Activated CD4-positive, alpha-beta T cell treated with anti-CD3 and anti-CD28 coated beads, Interleukin-2, amount 10 ng/mL, durations not matched to agents 7 days and 5 days (primary cell): ENCODE data around the gene C4orf50. TPM values are rescaled to one million over a fixed set of nuclear protein-coding genes. Genes with fewer than 3 reads are reported as not detected.

Source experiments
- CTCF ChIA-PET: fragments of 350-600 bp; sonication (Branson Sonifier 250); formaldehyde crosslinking; loops from one replicate; lab custom pipeline; 2021; ENCODE audit warnings: antibody characterized with exemption; lab: Charles Lee
- POLR2A ChIA-PET: fragments of 350-600 bp; sonication (Branson Sonifier 250); formaldehyde crosslinking; loops from one replicate; lab custom pipeline; 2021; ENCODE audit warnings: antibody characterized with exemption; lab: Charles Lee
- DNase-seq: peaks from one replicate; pipeline ENCODE4 v3.0.0-alpha.2; 2020
- H3K27ac Mint-ChIP-seq: one replicate; pipeline ENCODE4 v1.8.0; 2021; ENCODE audit warnings: mild to moderate bottlenecking, moderate library complexity, mixed read lengths
- H3K27me3 Mint-ChIP-seq: one replicate; pipeline ENCODE4 v1.8.0; 2021; ENCODE audit warnings: mixed read lengths
- H3K36me3 Mint-ChIP-seq: one replicate; pipeline ENCODE4 v1.8.0; 2021; ENCODE audit warnings: low read depth, mixed read lengths
- H3K4me1 Mint-ChIP-seq: one replicate; pipeline ENCODE4 v1.8.0; 2021; ENCODE audit warnings: mixed read lengths
- H3K4me3 Mint-ChIP-seq: one replicate; pipeline ENCODE4 v1.8.0; 2021; ENCODE audit warnings: mild to moderate bottlenecking, moderate library complexity, mixed read lengths
- H3K9me3 Mint-ChIP-seq: one replicate; pipeline ENCODE4 v1.8.0; 2021; ENCODE audit warnings: mixed read lengths
- total RNA-seq, 2 experiments: library from RNA; stranded (reverse); gene quantifications; one replicate each; pipeline ENCODE4 v1.2.3, GENCODE V29; 2021

C4orf50 gene
- total RNA-seq, result under 1 TPM; 0.21 to 0.27 TPM

DNA sequence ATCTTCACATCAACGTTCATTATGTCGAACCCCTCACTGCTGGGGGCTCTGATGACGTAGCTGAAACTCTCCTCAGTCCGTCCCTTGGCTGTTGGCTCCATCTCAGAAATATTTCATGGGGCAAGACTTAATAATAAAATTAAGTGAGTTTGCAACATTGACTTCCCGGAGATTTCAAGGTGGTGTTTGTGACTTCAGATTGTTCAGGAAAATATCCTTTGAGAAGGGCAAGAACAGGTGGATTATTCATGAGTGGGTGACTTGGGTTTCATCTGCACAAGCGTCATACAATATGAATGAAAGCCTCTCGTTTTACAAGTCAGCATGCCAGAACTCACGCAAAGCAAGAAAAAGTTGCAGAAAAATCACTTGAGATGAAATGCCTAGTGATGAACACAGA, at the start of gene C4orf50:
Gene C4orf50 (minus strand): TSS at position 101 of the 400 bp plus-strand sequence.
- CTCF ChIA-PET, result no interaction called here
- H3K27ac Mint-ChIP-seq, result no peak within 1 kb of the TSS

DNA sequence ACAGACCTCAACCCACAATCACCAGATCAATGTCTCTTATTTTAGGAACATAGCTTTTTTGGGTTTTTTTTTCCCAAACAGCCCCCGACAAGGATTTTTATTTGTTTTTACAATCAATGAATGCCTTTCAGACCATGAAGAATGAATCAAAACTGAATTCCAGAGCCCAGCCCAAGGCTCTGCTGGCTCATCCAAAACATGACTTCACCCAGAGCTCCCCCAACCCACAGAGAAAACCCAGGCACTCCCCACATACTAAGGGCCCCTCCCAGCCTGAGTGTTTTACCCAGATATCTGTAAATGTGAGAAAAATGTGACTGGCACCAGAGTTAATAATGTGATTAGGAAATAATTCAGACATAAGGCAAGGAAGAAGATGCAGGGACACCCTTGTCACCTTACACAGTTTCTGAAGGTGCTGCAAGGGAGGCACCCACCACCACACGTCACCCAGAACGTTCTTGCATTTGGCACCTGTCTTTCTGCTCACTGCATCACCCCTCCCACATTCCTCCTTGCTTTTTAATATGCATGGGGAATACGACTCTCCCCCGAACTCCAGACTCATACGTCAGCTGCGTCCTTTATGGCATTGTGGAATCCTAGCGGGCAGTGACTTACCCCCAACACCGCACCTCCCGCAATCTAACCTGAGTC, 47.8 kb upstream of the C4orf50 start:
- Mint-ChIP-seq H3K27me3 (peaks cover 6% of the 10 kb centered on the region), H3K4me3 (no peak overlapping the region), H3K4me1 (no peaks in the 10 kb centered on the region), H3K27ac (no peak overlapping the region), H3K9me3 (peaks cover 2% of the 10 kb centered on the region), H3K36me3 (peaks cover 13% of the 10 kb centered on the region)
- DNase-seq, result no peak
- CTCF ChIA-PET, result interaction anchor here (0.7 kb wide), 1 partner anchor 98 kb away, joined by 3 read pairs; no protein-coding TSS in a partner anchor
- POLR2A ChIA-PET, result interaction anchor here (0.6 kb wide), 1 partner anchor 1140 kb away, joined by 3 read pairs; no protein-coding TSS in a partner anchor

More for the DNA sequence above, at the start of gene C4orf50:
- Mint-ChIP-seq H3K4me1 (no peaks in the 10 kb centered on the region), H3K36me3 (no peaks in the 10 kb centered on the region), H3K4me3 (no peak within 1 kb of the TSS), H3K27me3 (no peaks in the 10 kb centered on the region), H3K9me3 (no peaks in the 10 kb centered on the region)
- POLR2A ChIA-PET, result no interaction called here
- DNase-seq, result no peak

DNA sequence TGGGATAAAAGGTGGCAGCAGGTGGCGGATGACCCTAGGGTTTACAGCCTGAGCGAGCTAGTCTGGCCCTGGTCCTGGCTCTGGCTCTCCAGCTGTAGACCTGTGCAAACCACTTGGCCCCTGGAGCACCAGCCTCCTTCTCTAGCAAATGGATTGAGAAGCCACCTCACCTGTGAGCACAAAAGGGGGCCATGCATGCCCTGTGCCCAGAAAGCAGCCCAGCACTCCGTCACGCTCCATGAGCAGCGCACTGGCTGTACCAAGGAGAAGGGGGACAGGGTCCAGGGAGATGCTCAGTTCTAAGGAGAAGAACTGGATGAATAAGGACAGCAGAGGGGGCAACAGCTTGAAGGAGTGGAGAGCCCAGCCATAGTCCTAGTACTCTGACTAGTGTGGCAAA, 46.9 kb upstream of the C4orf50 start:
- POLR2A ChIA-PET, result interaction anchor here (0.6 kb wide), 1 partner anchor 1141 kb away, joined by 3 read pairs; no protein-coding TSS in a partner anchor
- H3K27ac Mint-ChIP-seq, result no peak overlapping the region
- peaks cover 6% of the 10 kb centered on the region for H3K9me3 Mint-ChIP-seq
- H3K4me3 Mint-ChIP-seq, result no peak overlapping the region
- peaks cover 22% of the 10 kb centered on the region for H3K36me3 Mint-ChIP-seq
- CTCF ChIA-PET, result interaction anchor here (0.7 kb wide), 1 partner anchor 99 kb away, joined by 3 read pairs; no protein-coding TSS in a partner anchor
- DNase-seq, result no peak
- H3K4me1 Mint-ChIP-seq, result no peaks in the 10 kb centered on the region
- peaks cover 6% of the 10 kb centered on the region for H3K27me3 Mint-ChIP-seq

DNA sequence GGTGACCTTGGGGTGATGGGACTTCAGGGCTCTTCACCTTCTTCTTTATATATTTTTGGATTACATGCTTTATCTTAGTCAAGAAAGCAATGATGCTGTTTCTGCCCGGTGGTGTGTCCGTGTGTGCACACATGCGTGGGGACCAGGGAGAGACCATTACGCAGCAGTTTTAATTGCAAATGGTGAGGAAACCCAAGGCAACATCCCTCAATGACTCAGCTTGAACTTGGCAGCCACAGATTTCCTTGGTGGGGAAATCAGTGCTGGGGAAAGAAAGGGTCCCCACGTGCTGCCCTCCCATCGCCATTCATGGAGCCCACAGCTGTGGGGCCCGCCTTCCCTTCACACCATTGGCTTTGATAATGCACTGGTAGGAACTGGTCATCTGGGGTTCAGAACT, 46.2 kb upstream of the C4orf50 start:
- ChIA-PET CTCF (no interaction called here), POLR2A (no interaction called here)
- H3K27ac Mint-ChIP-seq, result no peak overlapping the region
- peaks cover 2% of the 10 kb centered on the region for H3K27me3 Mint-ChIP-seq
- peaks cover 28% of the 10 kb centered on the region for H3K36me3 Mint-ChIP-seq
- no peak for DNase-seq
- no peak overlapping the region for H3K4me3 Mint-ChIP-seq
- no peaks in the 10 kb centered on the region for H3K4me1 Mint-ChIP-seq
- peaks cover 7% of the 10 kb centered on the region for H3K9me3 Mint-ChIP-seq

DNA sequence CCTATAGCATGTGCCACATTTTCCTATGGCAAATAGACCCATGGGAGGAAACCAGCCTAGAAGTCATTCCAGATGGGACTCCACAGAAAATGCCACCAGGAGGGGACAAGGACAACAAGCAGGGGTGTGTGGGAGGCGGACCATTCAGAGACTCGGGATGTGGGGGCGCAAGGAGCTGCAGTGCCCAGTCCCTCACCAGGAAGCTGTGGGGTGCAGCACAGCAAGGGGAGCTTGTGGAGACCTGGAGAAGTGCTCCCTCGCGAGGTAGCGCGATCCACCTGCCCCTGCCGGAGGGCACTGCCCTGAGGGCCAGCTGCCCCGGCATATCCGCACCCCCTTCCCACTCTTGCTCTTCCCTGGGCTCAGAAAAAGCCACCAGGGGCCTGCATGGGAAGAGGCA, 45.5 kb upstream of the C4orf50 start:
- Mint-ChIP-seq H3K4me3 (no peak overlapping the region), H3K4me1 (no peaks in the 10 kb centered on the region), H3K36me3 (peaks cover 35% of the 10 kb centered on the region), H3K9me3 (peaks cover 13% of the 10 kb centered on the region), H3K27me3 (peaks cover 2% of the 10 kb centered on the region), H3K27ac (no peak overlapping the region)
- CTCF ChIA-PET, result interaction anchor here (0.5 to 0.6 kb wide), 3 partner anchors 20 to 836 kb away, joined by 3 read pairs; no protein-coding TSS in a partner anchor
- DNase-seq, result no peak
- POLR2A ChIA-PET, result no interaction called here

DNA sequence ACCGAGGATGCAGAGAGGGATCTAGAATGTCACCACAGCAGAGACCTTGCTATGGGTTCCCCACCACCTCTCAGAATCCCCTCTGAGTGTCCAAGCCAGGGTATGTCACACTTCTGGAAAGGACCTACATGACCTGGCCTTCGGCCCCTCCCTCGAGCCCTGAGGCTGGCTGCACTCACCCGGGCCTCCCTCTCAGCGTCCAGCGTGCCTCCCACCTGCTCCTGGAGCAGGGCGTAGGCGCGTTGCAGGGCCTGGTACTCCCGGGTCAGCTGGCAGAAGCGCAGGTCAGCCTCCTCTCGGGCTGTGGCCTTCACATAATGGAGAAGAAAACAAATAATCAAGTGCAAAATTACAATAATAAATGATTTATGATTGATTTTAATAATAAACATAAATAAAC, 43.9 kb upstream of the C4orf50 start:
- H3K9me3 Mint-ChIP-seq, result peaks cover 19% of the 10 kb centered on the region
- ChIA-PET CTCF (no interaction called here), POLR2A (no interaction called here)
- no peaks in the 10 kb centered on the region for H3K27me3 Mint-ChIP-seq
- H3K27ac Mint-ChIP-seq, result no peak overlapping the region
- no peak for DNase-seq
- H3K4me3 Mint-ChIP-seq, result no peak overlapping the region
- no peaks in the 10 kb centered on the region for H3K4me1 Mint-ChIP-seq
- peaks cover 40% of the 10 kb centered on the region for H3K36me3 Mint-ChIP-seq

DNA sequence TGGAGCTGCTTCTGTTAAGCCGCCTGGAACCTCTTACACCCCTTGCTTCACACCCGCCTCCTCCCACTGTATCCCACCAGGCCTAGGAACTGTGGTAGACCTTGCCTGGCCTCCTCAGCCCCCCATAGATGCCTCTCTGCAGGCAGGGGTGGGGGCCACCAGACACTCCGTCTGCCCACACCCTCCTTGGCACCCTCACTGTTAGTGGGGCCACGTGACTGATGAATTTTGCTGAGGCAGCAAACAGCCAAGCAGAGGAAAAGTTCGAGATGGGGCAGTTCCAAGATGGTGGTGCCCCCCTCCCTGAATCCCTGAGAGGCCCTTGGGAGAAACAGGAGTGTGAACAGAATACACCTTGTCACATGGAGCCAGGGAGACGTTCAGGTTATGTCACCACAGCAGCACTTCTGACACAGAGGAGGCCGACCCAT, 41.2 kb upstream of the C4orf50 start:
- Mint-ChIP-seq H3K4me3 (no peak overlapping the region), H3K4me1 (no peaks in the 10 kb centered on the region), H3K27me3 (no peaks in the 10 kb centered on the region), H3K36me3 (peaks cover 42% of the 10 kb centered on the region), H3K27ac (no peak overlapping the region), H3K9me3 (peaks cover 21% of the 10 kb centered on the region)
- CTCF ChIA-PET, result no interaction called here
- DNase-seq, result no peak
- POLR2A ChIA-PET, result no interaction called here

DNA sequence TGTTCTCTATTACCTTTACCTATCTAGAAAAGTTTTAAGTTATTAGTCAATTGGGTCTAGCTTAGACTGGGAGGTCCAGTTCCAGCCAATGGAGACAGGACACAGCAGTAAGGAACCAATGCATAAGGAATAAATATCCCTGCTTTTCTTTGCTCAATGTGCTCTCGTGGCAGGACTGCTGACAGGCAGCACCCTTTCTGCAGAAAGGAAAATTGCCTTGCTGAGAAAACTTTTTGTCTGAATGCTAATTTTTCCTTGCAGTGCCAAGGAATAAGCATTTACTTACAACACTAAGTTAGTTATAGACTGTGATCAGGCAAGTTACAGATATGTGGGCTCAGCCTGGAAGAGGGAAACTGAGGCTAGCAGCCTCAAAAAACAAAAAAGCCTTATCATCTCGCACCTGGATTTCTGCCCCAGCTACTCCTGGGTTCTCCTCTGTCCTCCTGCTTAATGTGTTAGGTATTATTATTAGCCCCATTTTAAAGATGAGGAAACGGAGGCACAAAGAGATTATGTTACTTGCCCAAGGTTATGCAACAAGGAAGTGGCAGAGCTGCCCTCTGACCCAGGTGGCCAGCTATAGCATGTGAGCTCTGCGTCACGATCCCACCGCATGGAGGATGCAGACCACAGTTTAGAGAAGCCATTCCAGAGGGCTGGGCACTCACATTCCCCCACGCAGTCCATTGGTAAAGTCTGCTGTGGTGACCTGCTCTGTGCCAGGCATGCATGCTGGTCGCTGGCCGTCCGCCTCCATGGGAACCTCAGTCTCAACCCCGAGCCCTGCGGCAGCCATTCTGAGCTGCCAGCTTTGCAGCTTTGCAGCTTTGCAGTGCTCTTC, 40.5 kb upstream of the C4orf50 start:
- H3K27me3 Mint-ChIP-seq, result no peaks in the 10 kb centered on the region
- H3K9me3 Mint-ChIP-seq, result peaks cover 21% of the 10 kb centered on the region
- H3K27ac Mint-ChIP-seq, result no peak overlapping the region
- no peak overlapping the region for H3K4me3 Mint-ChIP-seq
- DNase-seq, result no peak
- no peaks in the 10 kb centered on the region for H3K4me1 Mint-ChIP-seq
- peaks cover 40% of the 10 kb centered on the region for H3K36me3 Mint-ChIP-seq
- ChIA-PET POLR2A (no interaction called here), CTCF (no interaction called here)

DNA sequence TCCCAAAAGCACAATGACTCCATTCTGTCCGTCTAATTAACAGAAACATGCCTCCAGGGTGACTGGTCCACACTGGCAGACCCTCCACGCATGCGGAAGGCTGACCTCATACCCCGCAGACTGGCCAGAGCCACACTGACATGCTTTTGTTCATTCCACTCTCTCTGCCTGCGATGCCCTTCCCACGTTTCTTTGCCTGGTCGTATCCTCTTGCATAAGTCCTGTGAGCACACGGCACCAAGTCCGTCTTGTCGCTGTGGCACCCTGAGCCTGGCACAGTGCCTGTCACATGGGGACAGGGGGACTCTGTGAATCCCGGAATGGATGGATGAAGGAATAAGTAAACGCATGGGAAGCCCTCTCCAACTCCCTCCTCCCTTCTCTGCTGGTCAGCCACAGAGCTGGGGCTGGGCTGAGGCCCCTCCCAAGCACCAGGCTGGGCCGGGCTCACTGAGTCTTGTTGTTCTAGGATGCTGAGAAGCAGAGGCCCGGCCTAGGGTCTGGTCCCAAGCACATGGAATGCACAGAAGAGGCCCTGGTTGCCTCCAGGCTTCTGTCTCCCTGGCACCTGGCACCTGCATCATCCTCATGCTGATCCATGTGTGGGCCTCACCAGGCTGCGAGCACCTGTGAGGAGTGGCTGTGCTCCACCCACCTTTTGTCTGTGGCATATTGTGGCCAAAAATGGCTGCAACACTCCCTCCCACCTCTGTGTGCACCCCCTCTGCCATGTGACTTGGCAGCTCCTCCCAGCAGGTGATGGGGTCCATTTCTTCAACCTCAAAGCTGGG, 38.9 kb upstream of the C4orf50 start:
- no peak for DNase-seq
- Mint-ChIP-seq H3K27ac (no peak overlapping the region), H3K27me3 (no peaks in the 10 kb centered on the region), H3K36me3 (peaks cover 36% of the 10 kb centered on the region), H3K9me3 (peaks cover 21% of the 10 kb centered on the region), H3K4me1 (no peaks in the 10 kb centered on the region), H3K4me3 (no peak overlapping the region)
- POLR2A ChIA-PET, result no interaction called here
- CTCF ChIA-PET, result no interaction called here

DNA sequence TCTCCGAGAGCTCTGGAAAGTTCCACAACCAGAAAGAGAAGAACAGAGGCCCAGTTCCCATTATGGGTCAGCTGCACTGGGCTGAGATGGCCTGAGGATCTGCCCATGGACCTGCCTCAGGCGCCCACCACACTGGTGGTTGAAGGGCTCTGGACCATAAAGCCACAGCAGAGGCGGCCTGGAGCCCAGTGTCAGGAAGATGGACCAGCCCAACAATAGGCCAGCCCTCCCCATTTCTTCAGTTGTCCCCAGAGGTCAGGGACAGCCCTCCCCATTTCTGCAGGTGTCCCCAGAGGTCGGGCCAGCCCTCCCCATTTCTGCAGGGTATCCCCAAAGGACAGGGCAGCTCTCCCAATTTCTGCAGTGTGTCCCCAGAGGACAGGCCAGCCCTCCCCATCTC, 37.2 kb upstream of the C4orf50 start:
- peaks cover 25% of the 10 kb centered on the region for H3K36me3 Mint-ChIP-seq
- H3K27me3 Mint-ChIP-seq, result no peaks in the 10 kb centered on the region
- H3K4me1 Mint-ChIP-seq, result no peaks in the 10 kb centered on the region
- ChIA-PET POLR2A (no interaction called here), CTCF (no interaction called here)
- H3K9me3 Mint-ChIP-seq, result peaks cover 18% of the 10 kb centered on the region
- H3K27ac Mint-ChIP-seq, result no peak overlapping the region
- DNase-seq, result no peak
- no peak overlapping the region for H3K4me3 Mint-ChIP-seq

DNA sequence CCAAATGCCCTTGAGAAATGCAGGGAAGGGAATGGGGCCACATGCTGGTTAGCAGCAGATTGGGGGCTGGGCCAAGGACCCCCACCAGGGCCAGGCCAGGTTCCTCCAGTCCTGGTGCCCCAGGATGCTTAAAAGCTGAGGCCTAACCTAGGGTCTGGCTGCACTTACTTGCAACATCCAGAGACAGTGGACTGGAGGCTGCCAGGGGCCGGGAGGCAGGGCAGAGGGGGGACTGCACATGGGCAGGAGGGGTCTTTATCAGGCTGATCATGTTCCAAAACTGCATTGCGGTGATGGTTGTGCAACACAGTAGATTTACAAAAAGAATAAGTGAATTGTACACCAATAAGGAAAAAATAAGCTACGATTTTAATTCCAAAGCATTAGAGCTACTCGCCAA, 36.8 kb upstream of the C4orf50 start:
- Mint-ChIP-seq H3K4me1 (no peaks in the 10 kb centered on the region), H3K9me3 (peaks cover 14% of the 10 kb centered on the region), H3K36me3 (peaks cover 20% of the 10 kb centered on the region), H3K27ac (no peak overlapping the region), H3K4me3 (no peak overlapping the region), H3K27me3 (no peaks in the 10 kb centered on the region)
- ChIA-PET POLR2A (no interaction called here), CTCF (no interaction called here)
- DNase-seq, result no peak

DNA sequence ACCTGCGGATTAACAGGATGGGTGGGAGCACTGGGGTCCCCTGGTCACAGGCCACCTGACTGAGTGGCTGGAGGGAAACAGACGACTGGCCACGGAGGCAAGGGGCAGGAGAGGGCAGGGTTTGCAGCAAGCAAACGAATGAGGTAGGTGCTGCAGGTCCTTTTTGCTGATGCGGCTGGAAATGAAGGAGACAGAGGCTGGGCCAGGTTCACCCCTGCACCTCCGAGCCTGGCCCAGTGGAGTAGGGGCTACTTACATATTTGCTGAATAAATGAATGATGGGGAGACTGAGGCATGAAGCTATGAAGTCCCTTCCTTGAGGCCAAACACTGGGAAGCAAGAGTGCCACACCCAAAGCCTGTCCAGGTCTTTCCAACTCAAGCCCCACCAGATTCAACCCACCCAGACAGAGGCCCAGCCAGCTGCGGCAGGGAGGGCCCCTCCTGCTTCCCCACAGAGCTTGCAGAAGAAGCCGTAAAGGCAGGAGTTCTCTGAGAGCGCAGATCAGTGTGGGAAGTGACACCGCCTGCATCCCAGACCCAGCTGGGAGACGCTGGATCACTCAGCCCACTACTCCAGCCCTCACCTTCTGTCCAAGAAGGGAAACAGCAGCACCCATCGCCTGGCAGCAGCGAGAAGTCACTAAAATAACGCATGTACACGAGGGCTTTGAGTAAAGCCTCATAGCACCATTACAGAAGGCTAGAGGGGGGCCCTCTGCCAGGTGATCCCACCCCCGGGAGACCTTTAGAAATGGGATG, 36.1 kb upstream of the C4orf50 start:
- Mint-ChIP-seq H3K4me1 (no peaks in the 10 kb centered on the region), H3K9me3 (peaks cover 14% of the 10 kb centered on the region), H3K27ac (no peak overlapping the region), H3K36me3 (peaks cover 16% of the 10 kb centered on the region), H3K4me3 (no peak overlapping the region), H3K27me3 (no peaks in the 10 kb centered on the region)
- POLR2A ChIA-PET, result no interaction called here
- CTCF ChIA-PET, result no interaction called here
- DNase-seq, result no peak
